GM12878 (cell line): ENCODE data around the gene IFNA4. TPM values are rescaled to one million over a fixed set of nuclear protein-coding genes. Genes with fewer than 3 reads are reported as not detected.
"Not testable (repeated sequence)": the region's sequence is repeated elsewhere in the genome, so short reads cannot be mapped to it uniquely, and the experiment has no call there.

Source experiments
- ATAC-seq: fragments of 200-7000 bp; cut with Tn5 transposase; 3 replicates; pipeline ENCODE4 v1.9.1; 2020; ENCODE audit warnings: mild to moderate bottlenecking, moderate library complexity
- BruUV-seq: library from RNA; stranded (reverse); fragments of 400-500 nt; replicated peaks from 2 replicates; lab custom pipeline; 2021; lab: Mats Ljungman, UMichigan
- CTCF ChIA-PET: fragments of 300-600 bp; sonication (Branson Sonifier 250); formaldehyde crosslinking; extraction: SDS; loops from one replicate; lab custom pipeline; 2021; ENCODE audit warnings: inconsistent platforms; lab: Yijun Ruan, JAX
- POLR2A ChIA-PET: fragments of 350-600 bp; formaldehyde crosslinking; extraction: SDS; loops from one replicate; lab custom pipeline; 2021; ENCODE audit warnings: inconsistent platforms; lab: Charles Lee
- RAD21 ChIA-PET: fragments of 300-600 bp; sonication (Branson Sonifier 250); formaldehyde crosslinking; loops from one replicate; lab custom pipeline; 2023; ENCODE audit warnings: antibody characterized with exemption; ENCODE audit not compliant: unreplicated experiment; lab: Charles Lee
- SMC1A ChIA-PET: fragments of 300-600 bp; sonication (Branson Sonifier 250); formaldehyde crosslinking; loops from one replicate; lab custom pipeline; 2023; ENCODE audit not compliant: unreplicated experiment, uncharacterized antibody; lab: Charles Lee
- DNase-seq: peaks from one replicate; pipeline ENCODE4 v3.0.0-alpha.2; 2011; ENCODE audit warnings: low read depth, low spot score
- FAIRE-seq: peaks from 3 replicates; lab custom pipeline; 2011; peaks lifted over from hg19 to GRCh38; lab: Jason Lieb, UNC
- H2AFZ ChIP-seq: 2 replicates; pipeline ENCODE4 v1.6.0; 2011; ENCODE audit warnings: low read depth, low read length, control low read depth; ENCODE audit not compliant: control insufficient read depth
- H3K27ac ChIP-seq: 2 replicates; pipeline ENCODE4 v1.5.1; 2011; ENCODE audit warnings: control low read depth; ENCODE audit not compliant: control insufficient read depth, insufficient read depth
- H3K27me3 ChIP-seq, 2 experiments: replicated peaks in 1 of 2; 2 replicates each; pipeline versions ENCODE4 v1.6.0 to v1.6.1; 2011; ENCODE audit warnings: low read length in 1 of 2; ENCODE audit not compliant: control insufficient read depth in 2 of 2, insufficient read depth in 2 of 2
- H3K36me3 ChIP-seq, 2 experiments: 2 replicates each; pipeline ENCODE4 v1.5.1; 2011; ENCODE audit warnings: low read length in 1 of 2; ENCODE audit not compliant: control insufficient read depth in 2 of 2, insufficient read depth in 2 of 2
- H3K4me1 ChIP-seq: 2 replicates; pipeline ENCODE4 v1.6.1; 2011; ENCODE audit warnings: mild to moderate bottlenecking, low read length, moderate library complexity, mixed read lengths; ENCODE audit not compliant: control insufficient read depth, insufficient read depth
- H3K4me2 ChIP-seq: 2 replicates; pipeline ENCODE4 v1.6.0; 2011; ENCODE audit warnings: control low read depth; ENCODE audit not compliant: control insufficient read depth, insufficient read depth
- H3K4me3 ChIP-seq: fragments of 200-600 bp; sonication (generic); 2 replicates; pipeline ENCODE4 v1.5.1; 2016
- H3K79me2 ChIP-seq: 2 replicates; pipeline ENCODE4 v1.6.0; 2011; ENCODE audit warnings: low read length; ENCODE audit not compliant: control insufficient read depth, insufficient read depth
- H3K9ac ChIP-seq: 2 replicates; pipeline ENCODE4 v1.8.0; 2011; ENCODE audit warnings: low read length, control low read depth, mixed read lengths; ENCODE audit not compliant: control insufficient read depth, insufficient read depth
- H3K9me3 ChIP-seq: replicated peaks from 3 replicates; pipeline ENCODE4 v1.5.1; 2011; ENCODE audit warnings: mild to moderate bottlenecking, low read length; ENCODE audit not compliant: control insufficient read depth, insufficient read depth
- H4K20me1 ChIP-seq: 2 replicates; pipeline ENCODE4 v1.6.0; 2011; ENCODE audit not compliant: control insufficient read depth, insufficient read depth
- CBX5 ChIP-seq: sonication (generic); IDR thresholded peaks from 2 replicates; pipeline ENCODE4 v1.6.1; 2016; ENCODE audit warnings: low read depth, moderate library complexity, mild to moderate bottlenecking, inconsistent platforms
- EED ChIP-seq: sonication (generic); IDR thresholded peaks from 2 replicates; pipeline ENCODE4 v1.6.1; 2016; ENCODE audit warnings: antibody characterized with exemption, low read depth
- IRF4 ChIP-seq: IDR thresholded peaks from 2 replicates; pipeline ENCODE4 v1.6.1; 2011; ENCODE audit warnings: low read depth, low read length
- SIN3A ChIP-seq: IDR thresholded peaks from 2 replicates; pipeline ENCODE4 v1.6.1; 2012; ENCODE audit warnings: low read depth, low read length, improper control_type of control experiment
- STAT1 ChIP-seq: fragments of 450-650 bp; conservative IDR thresholded peaks from 2 replicates; pipeline ENCODE4 v1.6.1; 2014; ENCODE audit warnings: antibody characterized with exemption, mild to moderate bottlenecking
- ZNF622 ChIP-seq: fragments of 450-650 bp; IDR thresholded peaks from 2 replicates; pipeline ENCODE4 v1.6.1; 2017; ENCODE audit warnings: mild to moderate bottlenecking, inconsistent platforms
- WGBS: methylation state at CpG from one replicate; pipeline ENCODE4 v1.1.6; 2016; ENCODE audit warnings: low lambda C conversion rate; ENCODE audit not compliant: insufficient replicate concordance, insufficient coverage; ENCODE audit errors: missing lambda C conversion rate; 5-methylcytosine and 5-hydroxymethylcytosine counted together
- in situ Hi-C: fragments of 300-500 bp; cut with MboI; formaldehyde crosslinking; loops from 9 replicates; pipeline ENCODE4 v1.14.3; 2018; ENCODE audit warnings: mixed read lengths
- intact Hi-C: fragments of 100-400 bp; cut with micrococcal nuclease; formaldehyde crosslinking; loops from one replicate; pipeline ENCODE4 v1.14.2; 2022; ENCODE audit not compliant: unreplicated experiment
- polyA plus RNA-seq, 11 experiments: library from polyadenylated mRNA; depleted of rRNA in 4 of 11; unstranded in 6 of 11; stranded (reverse) in 5 of 11; fragments of >200 nt; fragmentation: Nextera tagmentation in 4 of 11; fragmentation: Illumina TruSeq in 1 of 11; extraction: Ambion mirVana in 4 of 11; extraction: Trizol in 1 of 11; gene quantifications; 1 replicate in 1 of 11; 2 replicates in 10 of 11; pipeline versions ENCODE4 v1.2.1 to v1.2.3, GENCODE V29; 2011 to 2016; ENCODE audit warnings: inconsistent platforms in 2 of 11, missing spikeins in 2 of 11, low read depth in 1 of 11
- total RNA-seq, 4 experiments: library from RNA; depleted of rRNA in 3 of 4; stranded (reverse); fragments of >200 nt in 3 of 4; fragmentation: Illumina TruSeq in 1 of 4; extraction: Trizol in 1 of 4; gene quantifications; 2 replicates each; pipeline versions ENCODE4 v1.2.1 to v1.2.3, GENCODE V29; 2013 to 2021

IFNA4 gene
- total and polyA plus RNA-seq, 10 of the 15 experiments (the other 5 are each of a cell fraction or from before 2014, with no cell fraction given): not detected

DNA sequence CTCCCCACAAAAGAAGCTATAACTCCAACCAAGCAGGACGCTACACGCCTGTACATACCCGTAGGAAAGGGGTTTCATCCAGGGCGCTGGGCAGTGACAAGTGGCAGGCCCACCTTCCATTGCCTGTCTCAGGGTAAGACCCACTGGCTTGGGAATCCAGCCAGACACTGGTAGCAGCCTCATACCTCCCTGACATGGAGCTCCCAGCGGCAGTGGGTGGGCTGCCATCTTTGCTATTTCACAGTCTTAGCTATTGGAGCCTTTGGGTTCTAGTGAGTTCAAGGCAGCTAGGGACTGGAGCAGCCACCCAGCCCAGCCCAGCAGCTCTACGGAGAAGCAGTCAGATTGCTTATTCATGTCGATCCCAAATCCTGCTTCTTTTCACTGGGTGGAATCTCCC, 22.9 kb upstream of the IFNA4 start (continued):
- no peak for TF ChIP-seq EED
- TF ChIP-seq STAT1: no peak

DNA sequence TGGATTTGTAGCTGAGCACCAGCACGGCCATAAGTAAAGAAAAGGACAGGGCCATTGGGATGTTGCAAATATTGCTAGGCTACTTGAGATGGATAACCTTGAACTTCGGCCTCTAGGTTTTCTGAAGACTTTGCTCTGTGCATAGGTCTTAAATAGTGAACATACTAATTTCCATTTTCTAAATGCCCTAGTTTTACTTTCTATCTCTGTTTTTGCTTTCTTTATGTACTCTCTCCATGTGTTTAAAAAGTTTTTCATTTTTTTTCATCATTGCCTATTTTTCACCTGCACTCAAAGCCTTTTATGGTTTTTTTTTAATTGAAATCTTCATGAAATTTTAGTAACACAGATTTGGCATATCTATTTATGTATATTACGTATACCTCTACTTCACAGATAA, 19.7 kb upstream of the IFNA4 start, which contains the start of gene IFNA10:
Gene IFNA10 (minus strand): TSS at position 101 of the 400 bp plus-strand sequence. CDS start 46 bp downstream, at position 55.
- H3K79me2 ChIP-seq, RAD21 ChIA-PET, intact Hi-C loops, H4K20me1 ChIP-seq, H2AFZ ChIP-seq, H3K27me3 ChIP-seq, in situ Hi-C loops, H3K4me3 ChIP-seq, H3K4me2 ChIP-seq, SMC1A ChIA-PET, H3K9me3 ChIP-seq, H3K4me1 ChIP-seq, DNase-seq, H3K9ac ChIP-seq, BruUV-seq, ATAC-seq, POLR2A ChIA-PET, H3K36me3 ChIP-seq, FAIRE-seq, H3K27ac ChIP-seq: not testable (repeated sequence)
- 33% methylated on average over 3 of the region's 3 CpGs for WGBS
- CTCF ChIA-PET: interaction anchor here (0.6 kb wide), 1 partner anchor 29 kb away, joined by 3 read pairs; no protein-coding TSS in a partner anchor

- in situ Hi-C loops: no loop called here
Observed at GRCh38 chr9:21205204-21205603, 17.8 kb upstream of the IFNA4 start.

GRCh38 chr9:21202105-21202504, 14.7 kb upstream of the IFNA4 start, which contains the start of gene IFNA7:
Gene IFNA7 (minus strand): TSS chr9:21202205. CDS start chr9:21202165, 40 bp downstream.
- H3K4me2 ChIP-seq, BruUV-seq, H2AFZ ChIP-seq, H4K20me1 ChIP-seq, ATAC-seq, in situ Hi-C loops, DNase-seq, H3K27me3 ChIP-seq, RAD21 ChIA-PET, POLR2A ChIA-PET, H3K4me1 ChIP-seq, H3K36me3 ChIP-seq, H3K9me3 ChIP-seq, H3K79me2 ChIP-seq, SMC1A ChIA-PET, H3K4me3 ChIP-seq, CTCF ChIA-PET, FAIRE-seq, intact Hi-C loops, H3K9ac ChIP-seq, H3K27ac ChIP-seq: not testable (repeated sequence)
- 18% methylated on average over 4 of the region's 4 CpGs for WGBS

More at GRCh38 chr9:21205204-21205603, 17.8 kb upstream of the IFNA4 start:
- no peaks in the 10 kb centered on the region for H3K4me1 ChIP-seq
- H2AFZ ChIP-seq: no peak overlapping the region
- ATAC-seq (no peak), DNase-seq (no peak), FAIRE-seq (no peak)
- TF ChIP-seq IRF4 (no peak), ZNF622 (no peak), SIN3A (no peak), CBX5 (no peak)
- no peak overlapping the region for H3K4me3 ChIP-seq
- intact Hi-C loops: no loop called here
- no peak overlapping the region for H3K4me2 ChIP-seq
- H3K36me3 ChIP-seq: no peaks in the 10 kb centered on the region
- no TSS peak for BruUV-seq
- no peaks in the 10 kb centered on the region for H4K20me1 ChIP-seq
- no peaks in the 10 kb centered on the region for H3K9me3 ChIP-seq
- H3K79me2 ChIP-seq: no peaks in the 10 kb centered on the region
- CTCF ChIA-PET: interaction anchor here (2.5 kb wide), 1 partner anchor 22 kb away, joined by 10 read pairs; no protein-coding TSS in a partner anchor
- RAD21 ChIA-PET: no interaction called here
- H3K27ac ChIP-seq: no peak overlapping the region
- POLR2A ChIA-PET: interaction anchor here (0.7 kb wide), 1 partner anchor 186 kb away, joined by 3 read pairs; no protein-coding TSS in a partner anchor
- SMC1A ChIA-PET: no interaction called here
- no peaks in the 10 kb centered on the region for H3K27me3 ChIP-seq
- H3K9ac ChIP-seq: no peak overlapping the region
